ENCODE measurements around the gene DCAKD.

DCAKD gene

GRCh38 chr17:44992242-44992939 lies 59.0 kb downstream of the DCAKD start:
- DNase-seq = no peak
- TF ChIP-seq POLR2A (IDR thresholded peaks at IDR 0.05; ENCODE audit: low read length) (no peak), GATA1 (IDR thresholded peaks at IDR 0.05; ENCODE audit: low read depth, low read length) (no peak)

GRCh38 chr17:44990994-44991393 lies 60.4 kb downstream of the DCAKD start:
- TF ChIP-seq GATA1 (IDR thresholded peaks at IDR 0.05; ENCODE audit: low read depth, low read length) = no peak
- no peak for TF ChIP-seq POLR2A (IDR thresholded peaks at IDR 0.05; ENCODE audit: low read length)

GRCh38 chr17:44989552-44990138 lies 61.8 kb downstream of the DCAKD start:
- TF ChIP-seq GATA1 (IDR thresholded peaks at IDR 0.05; ENCODE audit: low read depth, low read length) (no peak), POLR2A (IDR thresholded peaks at IDR 0.05; ENCODE audit: low read length) (no peak)
- no peak for DNase-seq

More at GRCh38 chr17:44990994-44991393, 60.4 kb downstream of the DCAKD start:
- DNase-seq = no peak

- TF ChIP-seq POLR2A (IDR thresholded peaks at IDR 0.05; ENCODE audit: low read length) (no peak), GATA1 (IDR thresholded peaks at IDR 0.05; ENCODE audit: low read depth, low read length) (no peak)
- DNase-seq = no peak
Measured at GRCh38 chr17:44988044-44988942, 63.1 kb downstream of the DCAKD start.

- no peak for TF ChIP-seq POLR2A (IDR thresholded peaks at IDR 0.05; ENCODE audit: low read length)
- TF ChIP-seq GATA1 (IDR thresholded peaks at IDR 0.05; ENCODE audit: low read depth, low read length) = no peak
- DNase-seq = no peak
Measured at GRCh38 chr17:44983563-44983962, 67.9 kb downstream of the DCAKD start.

- no peak for DNase-seq
- no peak for TF ChIP-seq GATA1 (IDR thresholded peaks at IDR 0.05; ENCODE audit: low read depth, low read length)
- TF ChIP-seq POLR2A (IDR thresholded peaks at IDR 0.05; ENCODE audit: low read length) = no peak
Measured at GRCh38 chr17:44982113-44982702, 69.2 kb downstream of the DCAKD start.

- no peak for DNase-seq
- TF ChIP-seq POLR2A (IDR thresholded peaks at IDR 0.05; ENCODE audit: low read length) (no peak), GATA1 (IDR thresholded peaks at IDR 0.05; ENCODE audit: low read depth, low read length) (no peak)
Measured at GRCh38 chr17:44981221-44981968, 70.0 kb downstream of the DCAKD start.

- no peak for TF ChIP-seq GATA1 (IDR thresholded peaks at IDR 0.05; ENCODE audit: low read depth, low read length)
- TF ChIP-seq POLR2A (IDR thresholded peaks at IDR 0.05; ENCODE audit: low read length) = no peak
- no peak for DNase-seq
Measured at GRCh38 chr17:44979426-44979995, 71.9 kb downstream of the DCAKD start.

- TF ChIP-seq POLR2A (IDR thresholded peaks at IDR 0.05; ENCODE audit: low read length) = no peak
- no peak for TF ChIP-seq GATA1 (IDR thresholded peaks at IDR 0.05; ENCODE audit: low read depth, low read length)
- DNase-seq = no peak
Measured at GRCh38 chr17:44978807-44979206, 72.6 kb downstream of the DCAKD start.

GRCh38 chr17:44977814-44978550 lies 73.5 kb downstream of the DCAKD start:
- no peak for DNase-seq
- TF ChIP-seq GATA1 (IDR thresholded peaks at IDR 0.05; ENCODE audit: low read depth, low read length) = no peak
- TF ChIP-seq POLR2A (IDR thresholded peaks at IDR 0.05; ENCODE audit: low read length) = no peak

- TF ChIP-seq GATA1 (IDR thresholded peaks at IDR 0.05; ENCODE audit: low read depth, low read length) (no peak), POLR2A (IDR thresholded peaks at IDR 0.05; ENCODE audit: low read length) (no peak)
- DNase-seq = no peak
Measured at GRCh38 chr17:44977065-44977464, 74.4 kb downstream of the DCAKD start.

GRCh38 chr17:44976206-44976605 lies 75.2 kb downstream of the DCAKD start:
- TF ChIP-seq GATA1 (IDR thresholded peaks at IDR 0.05; ENCODE audit: low read depth, low read length) = no peak
- TF ChIP-seq POLR2A (IDR thresholded peaks at IDR 0.05; ENCODE audit: low read length) = no peak

More at GRCh38 chr17:44976206-44976605, 75.2 kb downstream of the DCAKD start:
- DNase-seq = no peak

Measured in erythroblast (primary cell).